Ramos (cell line): ENCODE data around the gene BTNL8.

ENCODE experiments used
- in situ Hi-C: fragments of 300-500 bp; cut with MboI; formaldehyde crosslinking; loops from one replicate; pipeline ENCODE4 v1.14.3; 2022; ENCODE audit warnings: low sequenced_read_pairs; ENCODE audit not compliant: unreplicated experiment

BTNL8 gene

GRCh38 chr5:180935203-180935602 lies 36.2 kb downstream of the BTNL8 start:
- in situ Hi-C loops: no loop called here

- in situ Hi-C loops: no loop called here
Measured at GRCh38 chr5:180938294-180938693, 39.3 kb downstream of the BTNL8 start.

- in situ Hi-C loops: no loop called here
Measured at GRCh38 chr5:180950291-180950949, 51.5 kb downstream of the BTNL8 start.

- in situ Hi-C loops: no loop called here
Measured at GRCh38 chr5:180959661-180960060, 60.7 kb downstream of the BTNL8 start.

- in situ Hi-C loops: no loop called here
Measured at GRCh38 chr5:180960209-180960608, 61.2 kb downstream of the BTNL8 start.

GRCh38 chr5:180969406-180969805 lies 70.4 kb downstream of the BTNL8 start:
- in situ Hi-C loops: no loop called here

GRCh38 chr5:180970336-180970735 lies 71.4 kb downstream of the BTNL8 start:
- in situ Hi-C loops: no loop called here

GRCh38 chr5:180970875-180971274 lies 71.9 kb downstream of the BTNL8 start:
- in situ Hi-C loops: no loop called here

- in situ Hi-C loops: no loop called here
Measured at GRCh38 chr5:180974612-180975315, 75.8 kb downstream of the BTNL8 start.

GRCh38 chr5:180975338-180975737 lies 76.4 kb downstream of the BTNL8 start:
- in situ Hi-C loops: no loop called here

- in situ Hi-C loops: no loop called here
Measured at GRCh38 chr5:180976518-180976917, 77.6 kb downstream of the BTNL8 start.

GRCh38 chr5:180977852-180978251 lies 78.9 kb downstream of the BTNL8 start:
- in situ Hi-C loops: no loop called here

- in situ Hi-C loops: no loop called here
Measured at GRCh38 chr5:180982008-180982741, 83.2 kb downstream of the BTNL8 start.

- in situ Hi-C loops: no loop called here
Measured at GRCh38 chr5:180988016-180988415, 89.1 kb downstream of the BTNL8 start.

- in situ Hi-C loops: no loop called here
Measured at GRCh38 chr5:180988592-180988991, 89.6 kb downstream of the BTNL8 start, which contains the start of gene BTNL3. Gene BTNL3, plus strand, starts transcription at chr5:180988846. Its CDS starts 183 bp downstream, at chr5:180989029.

GRCh38 chr5:180990086-180990881 lies 91.3 kb downstream of the BTNL8 start:
- in situ Hi-C loops: no loop called here

GRCh38 chr5:180990882-180991242 lies 91.9 kb downstream of the BTNL8 start:
- in situ Hi-C loops: no loop called here
